Measurements from ENCODE around the gene BPIFB4. TPM values are rescaled to one million over a fixed set of nuclear protein-coding genes. Genes with fewer than 3 reads are reported as not detected.

Gene BPIFB4
- total and polyA plus RNA-seq, 2 donors (not counting 1 experiment from before 2014, with no cell fraction given): not detected

GRCh38 chr20:33130568-33131061 is 51.2 kb downstream of the BPIFB4 start:
- H3K27me3 Mint-ChIP-seq: peaks cover 25% of the 10 kb centered on the region
- H3K27ac Mint-ChIP-seq: no peak overlapping the region
- no peaks in the 10 kb centered on the region for H3K4me1 Mint-ChIP-seq
- Histone ChIP-seq H3K4me3 (ENCODE audit: control extremely low read depth in 1 of 5, extremely low read depth in 1 of 5, insufficient read depth in 1 of 5, low read depth in 2 of 5, low read length in 4 of 5) (no peak overlapping the region), H3K4me1 (ENCODE audit: control insufficient read depth in 2 of 2, insufficient read depth in 2 of 2, low read length in 2 of 2) (no peaks in the 10 kb centered on the region), H3K4me2 (replicated peaks; ENCODE audit: low read depth, low read length, poor library complexity, severe bottlenecking) (no peak overlapping the region), H3K79me2 (ENCODE audit: control insufficient read depth, insufficient read depth, low read length) (no peaks in the 10 kb centered on the region), H3K9ac (ENCODE audit: low read length) (no peak overlapping the region), H3K36me3 (replicated peaks in 1 of 2; ENCODE audit: control extremely low read depth in 1 of 2, control insufficient read depth in 1 of 2, extremely low read depth in 1 of 2, insufficient read depth in 2 of 2, low read length in 1 of 2) (no peaks in the 10 kb centered on the region), H3K9me3 (ENCODE audit: control extremely low read depth in 1 of 3, control insufficient read depth in 2 of 3, insufficient read depth in 1 of 3, low read length in 2 of 3) (peaks cover 0 to 1% (median 0%) of the 10 kb centered on the region in 3 donors), H3K27me3 (replicated peaks in 1 of 4; ENCODE audit: control extremely low read depth in 1 of 4, control insufficient read depth in 3 of 4, insufficient read depth in 4 of 4, low read length in 3 of 4) (peaks cover 0 to 6% (median 1%) of the 10 kb centered on the region in 4 experiments), H2AFZ (ENCODE audit: insufficient read depth, low read depth, low read length, poor library complexity, severe bottlenecking) (no peak overlapping the region), H3K27ac (ENCODE audit: low read length in 2 of 2) (no peak overlapping the region), H4K20me1 (ENCODE audit: control insufficient read depth, insufficient read depth, low read length, poor library complexity, severe bottlenecking) (no peaks in the 10 kb centered on the region)
- no peaks in the 10 kb centered on the region for H3K9me3 Mint-ChIP-seq (ENCODE audit: insufficient read depth)
- TF ChIP-seq EZH2 (IDR thresholded peaks at IDR 0.05; ENCODE audit: borderline replicate concordance, insufficient read depth, low read depth, low read length, poor library complexity, severe bottlenecking): no peak
- TF ChIP-seq, protein P1, sequence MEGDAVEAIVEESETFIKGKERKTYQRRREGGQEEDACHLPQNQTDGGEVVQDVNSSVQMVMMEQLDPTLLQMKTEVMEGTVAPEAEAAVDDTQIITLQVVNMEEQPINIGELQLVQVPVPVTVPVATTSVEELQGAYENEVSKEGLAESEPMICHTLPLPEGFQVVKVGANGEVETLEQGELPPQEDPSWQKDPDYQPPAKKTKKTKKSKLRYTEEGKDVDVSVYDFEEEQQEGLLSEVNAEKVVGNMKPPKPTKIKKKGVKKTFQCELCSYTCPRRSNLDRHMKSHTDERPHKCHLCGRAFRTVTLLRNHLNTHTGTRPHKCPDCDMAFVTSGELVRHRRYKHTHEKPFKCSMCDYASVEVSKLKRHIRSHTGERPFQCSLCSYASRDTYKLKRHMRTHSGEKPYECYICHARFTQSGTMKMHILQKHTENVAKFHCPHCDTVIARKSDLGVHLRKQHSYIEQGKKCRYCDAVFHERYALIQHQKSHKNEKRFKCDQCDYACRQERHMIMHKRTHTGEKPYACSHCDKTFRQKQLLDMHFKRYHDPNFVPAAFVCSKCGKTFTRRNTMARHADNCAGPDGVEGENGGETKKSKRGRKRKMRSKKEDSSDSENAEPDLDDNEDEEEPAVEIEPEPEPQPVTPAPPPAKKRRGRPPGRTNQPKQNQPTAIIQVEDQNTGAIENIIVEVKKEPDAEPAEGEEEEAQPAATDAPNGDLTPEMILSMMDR (IDR thresholded peaks at IDR 0.05): no peak
- ChIA-PET POLR2A (no interaction called here), CTCF (no interaction called here)
- WGBS (ENCODE audit: insufficient coverage): 81% methylated on average over 8 of the region's 9 CpGs
- H3K4me3 Mint-ChIP-seq: no peak overlapping the region
- no peak for ATAC-seq (ENCODE audit: low read depth)
- intact Hi-C loops (cut with micrococcal nuclease): no loop called here
- no peak for DNase-seq

DNA sequence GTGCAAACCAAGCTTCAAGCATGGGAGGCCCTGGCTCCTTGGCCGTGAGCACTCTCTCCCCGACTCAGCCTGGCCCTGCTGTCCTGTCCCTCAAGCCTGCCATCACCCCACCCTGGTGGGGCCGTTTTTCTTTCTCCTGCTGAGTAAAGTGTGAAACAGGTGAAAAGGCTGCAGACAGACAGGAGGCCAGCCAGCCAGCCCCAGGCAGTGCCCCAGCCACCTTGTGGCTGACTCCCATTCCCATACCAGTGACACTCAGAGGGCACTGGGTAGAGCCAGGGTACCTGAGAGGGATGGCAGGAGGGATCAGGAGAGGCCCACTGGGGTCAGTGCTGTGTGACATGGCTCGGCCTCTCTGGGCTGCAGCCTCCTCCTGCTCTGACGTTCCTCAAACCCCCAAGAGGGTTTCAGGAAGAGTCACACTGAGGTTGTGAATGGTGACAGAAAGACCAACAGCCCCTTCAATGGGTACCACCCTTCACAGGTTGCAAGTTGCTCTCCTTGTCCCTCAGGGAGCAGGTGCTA is 52.6 kb downstream of the BPIFB4 start:
- no peaks in the 10 kb centered on the region for H3K4me1 ChIP-seq (ENCODE audit: control insufficient read depth in 2 of 2, insufficient read depth in 2 of 2, low read length in 2 of 2)
- POLR2A ChIA-PET: no interaction called here
- H3K9me3 ChIP-seq (ENCODE audit: control extremely low read depth in 1 of 3, control insufficient read depth in 2 of 3, insufficient read depth in 1 of 3, low read length in 2 of 3): peaks cover 0 to 1% (median 0%) of the 10 kb centered on the region in 3 donors
- intact Hi-C loops (cut with micrococcal nuclease): no loop called here
- H2AFZ ChIP-seq (ENCODE audit: insufficient read depth, low read depth, low read length, poor library complexity, severe bottlenecking): no peak overlapping the region
- Mint-ChIP-seq H3K9me3 (ENCODE audit: insufficient read depth) (no peaks in the 10 kb centered on the region), H3K4me1 (no peaks in the 10 kb centered on the region), H3K27ac (no peak overlapping the region), H3K4me3 (no peak overlapping the region), H3K27me3 (peaks cover 24% of the 10 kb centered on the region)
- H3K27me3 ChIP-seq (replicated peaks in 1 of 4; ENCODE audit: control extremely low read depth in 1 of 4, control insufficient read depth in 3 of 4, insufficient read depth in 4 of 4, low read length in 3 of 4): peaks cover 0 to 2% (median 0%) of the 10 kb centered on the region in 4 experiments
- CTCF ChIA-PET: no interaction called here
- TF ChIP-seq, protein P1 (IDR thresholded peaks at IDR 0.05): no peak
- no peak for TF ChIP-seq EZH2 (IDR thresholded peaks at IDR 0.05; ENCODE audit: borderline replicate concordance, insufficient read depth, low read depth, low read length, poor library complexity, severe bottlenecking)
- H3K79me2 ChIP-seq (ENCODE audit: control insufficient read depth, insufficient read depth, low read length): no peaks in the 10 kb centered on the region
- H3K4me3 ChIP-seq (ENCODE audit: control extremely low read depth in 1 of 5, extremely low read depth in 1 of 5, insufficient read depth in 1 of 5, low read depth in 2 of 5, low read length in 4 of 5): no peak overlapping the region
- no peak overlapping the region for H3K4me2 ChIP-seq (replicated peaks; ENCODE audit: low read depth, low read length, poor library complexity, severe bottlenecking)
- no peaks in the 10 kb centered on the region for H3K36me3 ChIP-seq (replicated peaks in 1 of 2; ENCODE audit: control extremely low read depth in 1 of 2, control insufficient read depth in 1 of 2, extremely low read depth in 1 of 2, insufficient read depth in 2 of 2, low read length in 1 of 2)
- DNase-seq (no peak), ATAC-seq (ENCODE audit: low read depth) (no peak)
- no peaks in the 10 kb centered on the region for H4K20me1 ChIP-seq (ENCODE audit: control insufficient read depth, insufficient read depth, low read length, poor library complexity, severe bottlenecking)
- 85% methylated on average over 2 of the region's 5 CpGs for WGBS (ENCODE audit: insufficient coverage)
- no peak overlapping the region for H3K27ac ChIP-seq (ENCODE audit: low read length in 2 of 2)
- H3K9ac ChIP-seq (ENCODE audit: low read length): no peak overlapping the region
